HUES48 (cell line): Measurements from ENCODE around the gene SLU7.

Experiments used
- H3K27ac ChIP-seq: one replicate; pipeline ENCODE4 v1.7.0; 2013; ENCODE audit warnings: low read depth, low read length, inconsistent platforms
- H3K27me3 ChIP-seq: 2 replicates; pipeline ENCODE4 v1.6.1; 2013; ENCODE audit warnings: mild to moderate bottlenecking, low read length; ENCODE audit not compliant: control insufficient read depth, insufficient read depth
- H3K36me3 ChIP-seq: 2 replicates; pipeline ENCODE4 v1.6.1; 2013; ENCODE audit warnings: low read length; ENCODE audit not compliant: control insufficient read depth, insufficient read depth
- H3K4me1 ChIP-seq: 2 replicates; pipeline ENCODE4 v1.6.1; 2013; ENCODE audit warnings: mild to moderate bottlenecking, low read length; ENCODE audit not compliant: control insufficient read depth, insufficient read depth
- H3K4me3 ChIP-seq: 2 replicates; pipeline ENCODE4 v1.5.1; 2013; ENCODE audit warnings: mild to moderate bottlenecking, low read depth, low read length
- H3K9ac ChIP-seq: 2 replicates; pipeline ENCODE4 v1.6.1; 2013; ENCODE audit warnings: mild to moderate bottlenecking, low read depth, low read length, moderate library complexity
- H3K9me3 ChIP-seq: 2 replicates; pipeline ENCODE4 v1.6.1; 2013; ENCODE audit warnings: low read length; ENCODE audit not compliant: control insufficient read depth, insufficient read depth

The SLU7 gene

GRCh38 chr5:160399402-160400353 lies 19.2 kb downstream of the SLU7 start, which contains the start of gene FAM200C:
FAM200C (minus strand) TSS chr5:160400054; CDS start chr5:160395490, 4,564 bp downstream.
- H3K27me3 ChIP-seq: no peaks in the 10 kb centered on the region

GRCh38 chr5:160398806-160399205 lies 20.1 kb downstream of the SLU7 start:
- no peak overlapping the region for H3K27ac ChIP-seq
- H3K4me3 ChIP-seq: peak overlapping the region; percentile 81

More at GRCh38 chr5:160399402-160400353, 19.2 kb downstream of the SLU7 start, which contains the start of gene FAM200C:
- H3K4me3 ChIP-seq: peak within 1 kb of the TSS; percentile 81
- H3K4me1 ChIP-seq: peaks cover 17% of the 10 kb centered on the region
- peak within 1 kb of the TSS; percentile 96 for H3K27ac ChIP-seq
- H3K9me3 ChIP-seq: no peaks in the 10 kb centered on the region
- peaks cover 32% of the 10 kb centered on the region for H3K36me3 ChIP-seq
- peak within 1 kb of the TSS; percentile 97 for H3K9ac ChIP-seq

GRCh38 chr5:160397492-160397891 lies 21.4 kb downstream of the SLU7 start:
- H3K9me3 ChIP-seq: no peaks in the 10 kb centered on the region
- no peak overlapping the region for H3K9ac ChIP-seq
- H3K4me1 ChIP-seq: peaks cover 17% of the 10 kb centered on the region
- H3K27ac ChIP-seq: no peak overlapping the region
- H3K4me3 ChIP-seq: no peak overlapping the region
- peaks cover 14% of the 10 kb centered on the region for H3K36me3 ChIP-seq
- no peaks in the 10 kb centered on the region for H3K27me3 ChIP-seq

More at GRCh38 chr5:160398806-160399205, 20.1 kb downstream of the SLU7 start:
- Histone ChIP-seq H3K36me3 (peaks cover 24% of the 10 kb centered on the region), H3K9ac (peak overlapping the region; percentile 97; the same call in 1 of the 2 replicates), H3K27me3 (no peaks in the 10 kb centered on the region), H3K4me1 (peaks cover 17% of the 10 kb centered on the region), H3K9me3 (no peaks in the 10 kb centered on the region)

- H3K36me3 ChIP-seq: peaks cover 3% of the 10 kb centered on the region; the same call in 1 of the 2 replicates
- H3K27ac ChIP-seq: no peak overlapping the region
These were observed 23.8 kb downstream of the SLU7 start for GRCh38 chr5:160395111-160395510.

GRCh38 chr5:160390787-160391696 lies 27.8 kb downstream of the SLU7 start:
- H3K36me3 ChIP-seq: peaks cover 3% of the 10 kb centered on the region; the same call in 1 of the 2 replicates
- peaks cover 3% of the 10 kb centered on the region; the same call in 1 of the 2 replicates for H3K9me3 ChIP-seq
- no peak overlapping the region for H3K27ac ChIP-seq
- no peaks in the 10 kb centered on the region for H3K4me1 ChIP-seq
- H3K9ac ChIP-seq: no peak overlapping the region
- no peaks in the 10 kb centered on the region for H3K27me3 ChIP-seq
- no peak overlapping the region for H3K4me3 ChIP-seq

More at GRCh38 chr5:160395111-160395510, 23.8 kb downstream of the SLU7 start:
- Histone ChIP-seq H3K4me1 (peaks cover 15% of the 10 kb centered on the region), H3K9ac (no peak overlapping the region), H3K27me3 (no peaks in the 10 kb centered on the region), H3K9me3 (no peaks in the 10 kb centered on the region), H3K4me3 (no peak overlapping the region)

- H3K36me3 ChIP-seq: no peaks in the 10 kb centered on the region
- H3K4me3 ChIP-seq: no peak overlapping the region
- H3K4me1 ChIP-seq: no peaks in the 10 kb centered on the region
- no peak overlapping the region for H3K27ac ChIP-seq
- no peaks in the 10 kb centered on the region for H3K27me3 ChIP-seq
- H3K9me3 ChIP-seq: peaks cover 3% of the 10 kb centered on the region; the same call in 1 of the 2 replicates
- H3K9ac ChIP-seq: no peak overlapping the region
These were observed 31.4 kb downstream of the SLU7 start for GRCh38 chr5:160387445-160387844.

GRCh38 chr5:160385496-160385895 lies 33.4 kb downstream of the SLU7 start:
- Histone ChIP-seq H3K36me3 (no peaks in the 10 kb centered on the region), H3K9ac (no peak overlapping the region), H3K9me3 (peaks cover 3% of the 10 kb centered on the region; the same call in 1 of the 2 replicates), H3K27ac (no peak overlapping the region), H3K27me3 (no peaks in the 10 kb centered on the region), H3K4me1 (no peaks in the 10 kb centered on the region), H3K4me3 (no peak overlapping the region)

- Histone ChIP-seq H3K4me3 (no peak overlapping the region), H3K27ac (no peak overlapping the region), H3K9ac (no peak overlapping the region), H3K27me3 (no peaks in the 10 kb centered on the region), H3K36me3 (no peaks in the 10 kb centered on the region), H3K9me3 (peaks cover 3% of the 10 kb centered on the region; the same call in 1 of the 2 replicates), H3K4me1 (peaks cover 5% of the 10 kb centered on the region; the same call in 1 of the 2 replicates)
These were observed 34.2 kb downstream of the SLU7 start for GRCh38 chr5:160384681-160385080.

- no peaks in the 10 kb centered on the region for H3K27me3 ChIP-seq
- peaks cover 5% of the 10 kb centered on the region; the same call in 1 of the 2 replicates for H3K4me1 ChIP-seq
These were observed 36.5 kb downstream of the SLU7 start for GRCh38 chr5:160382346-160382745.

GRCh38 chr5:160380041-160380440 lies 38.8 kb downstream of the SLU7 start:
- Histone ChIP-seq H3K9ac (no peak overlapping the region), H3K36me3 (no peaks in the 10 kb centered on the region), H3K4me1 (peaks cover 5% of the 10 kb centered on the region; the same call in 1 of the 2 replicates)

More at GRCh38 chr5:160382346-160382745, 36.5 kb downstream of the SLU7 start:
- no peak overlapping the region for H3K4me3 ChIP-seq
- no peaks in the 10 kb centered on the region for H3K9me3 ChIP-seq
- H3K9ac ChIP-seq: no peak overlapping the region
- H3K27ac ChIP-seq: no peak overlapping the region
- no peaks in the 10 kb centered on the region for H3K36me3 ChIP-seq

More at GRCh38 chr5:160380041-160380440, 38.8 kb downstream of the SLU7 start:
- Histone ChIP-seq H3K27me3 (no peaks in the 10 kb centered on the region), H3K4me3 (no peak overlapping the region), H3K9me3 (no peaks in the 10 kb centered on the region), H3K27ac (no peak overlapping the region)
